Measurements from ENCODE around the gene EDAR. TPM values are rescaled to one million over a fixed set of nuclear protein-coding genes. Genes with fewer than 3 reads are reported as not detected.

Gene EDAR
- total and polyA plus RNA-seq, 2 of the 4 experiments (the other 2 are of a cell fraction): not detected

GRCh38 chr2:108967757-108968156 lies 21.3 kb downstream of the EDAR start:
- Histone ChIP-seq H2BK20ac (ENCODE audit: low read depth, low read length) (no peak overlapping the region), H3K9me3 (ENCODE audit: control insufficient read depth, insufficient read depth, low read length) (no peaks in the 10 kb centered on the region; the same call in 1 of the 2 replicates), H3K27me3 (ENCODE audit: control insufficient read depth, insufficient read depth, low read length) (peaks cover 80% of the 10 kb centered on the region), H4K20me1 (ENCODE audit: insufficient read depth, low read length) (no peaks in the 10 kb centered on the region), H3K4ac (ENCODE audit: low read depth, low read length) (no peak overlapping the region), H3K79me1 (ENCODE audit: low read depth in 1 of 2, low read length in 2 of 2) (no peaks in the 10 kb centered on the region), H4K5ac (ENCODE audit: low read depth, low read length) (no peak overlapping the region), H3K27ac (ENCODE audit: insufficient read depth, low read length) (no peak overlapping the region), H3K18ac (ENCODE audit: low read depth, low read length) (no peak overlapping the region), H2AK5ac (ENCODE audit: low read depth, low read length) (no peak overlapping the region), H3K4me3 (ENCODE audit: insufficient read depth, low read depth, low read length) (no peak overlapping the region), H3K4me1 (ENCODE audit: control insufficient read depth, insufficient read depth, low read length) (no peaks in the 10 kb centered on the region), H3K36me3 (ENCODE audit: control insufficient read depth, insufficient read depth, low read length) (no peaks in the 10 kb centered on the region), H4K8ac (ENCODE audit: low read depth in 2 of 2, low read length in 2 of 2) (no peak overlapping the region), H4K91ac (ENCODE audit: insufficient read depth, low read depth, low read length) (no peak overlapping the region), H3K56ac (ENCODE audit: extremely low read depth, insufficient read depth, low read length) (no peak overlapping the region), H2AFZ (replicated peaks; ENCODE audit: low read length, poor library complexity) (no peak overlapping the region), H3K23ac (ENCODE audit: low read depth, low read length) (no peak overlapping the region), H2AK9ac (replicated peaks; ENCODE audit: low read depth, low read length, poor library complexity) (no peak overlapping the region), H3K14ac (replicated peaks; ENCODE audit: low read depth, low read length) (no peak overlapping the region), H2BK5ac (ENCODE audit: low read depth, low read length, poor library complexity, severe bottlenecking) (no peak overlapping the region), H3K9me1 (ENCODE audit: insufficient read depth, low read length) (no peaks in the 10 kb centered on the region), H3K9ac (ENCODE audit: low read depth, low read length) (no peak overlapping the region), H2BK15ac (ENCODE audit: low read depth, low read length) (no peak overlapping the region), H3K4me2 (ENCODE audit: low read depth, low read length) (no peak overlapping the region), H2BK120ac (ENCODE audit: low read depth, low read length) (no peak overlapping the region)
- in situ Hi-C loops (cut with MboI; ENCODE audit: low sequenced_read_pairs): no loop called here
- no CpG with 5 or more reads among the region's 7 CpGs for WGBS, 2 experiments (ENCODE audit: extremely low coverage in 2 of 2, insufficient read length in 1 of 2)
- CTCF ChIA-PET: no interaction called here
- DNase-seq (no peak), ATAC-seq (ENCODE audit: low read depth) (no peak)
- POLR2A ChIA-PET (ENCODE audit: unreplicated experiment): interaction anchor here (0.5 kb wide), 1 partner anchor 1140 kb away, joined by 3 read pairs; no protein-coding TSS in a partner anchor
- no TSS peak for BruUV-seq (replicated peaks)
- dilution Hi-C loops (cut with HindIII; ENCODE audit: low sequenced_read_pairs, unreplicated experiment): no loop called here
- no peak for TF ChIP-seq USF2 (IDR thresholded peaks at IDR 0.05; ENCODE audit: low read depth, low read length)
- no peak for TF ChIP-seq RFX5 (IDR thresholded peaks at IDR 0.05; ENCODE audit: low read depth, low read length)
- TF ChIP-seq CTCF (conservative IDR thresholded peaks at IDR 0.05; ENCODE audit: low read depth, low read length): no peak
- no peak for TF ChIP-seq FOS (IDR thresholded peaks at IDR 0.05; ENCODE audit: low read depth, low read length)
- no peak for TF ChIP-seq BHLHE40 (IDR thresholded peaks at IDR 0.05; ENCODE audit: low read depth, low read length)
- no peak for TF ChIP-seq NFE2L2 (IDR thresholded peaks at IDR 0.05; ENCODE audit: low read depth, low read length)
- no peak for TF ChIP-seq POLR2A (IDR thresholded peaks at IDR 0.05; ENCODE audit: low read depth, low read length)
- intact Hi-C loops (cut with micrococcal nuclease): no loop called here

Measured in IMR-90 (cell line).